Esophagus muscularis mucosa (tissue), 4 donors: ENCODE results near the gene EIF3L. TPM values are rescaled to one million over a fixed set of nuclear protein-coding genes. Genes with fewer than 3 reads are reported as not detected.

Experiments used
- DNase-seq: peaks from one replicate; pipeline ENCODE4 v3.0.0-alpha.2; 2017; ENCODE audit errors: extremely low spot score
- H3K27ac ChIP-seq, 4 donors: fragments of 200-600 bp; sonication (generic); replicated peaks in 1 of 4; 1 replicate in 3 of 4; 2 replicates in 1 of 4; pipeline ENCODE4 v1.5.1; 2016 to 2019; ENCODE audit warnings: mild to moderate bottlenecking in 1 of 4
- H3K27me3 ChIP-seq, 4 donors: fragments of 200-600 bp; sonication (generic); one replicate each; pipeline versions ENCODE4 v1.5.1 to v1.6.0; 2016 to 2019
- H3K36me3 ChIP-seq, 4 donors: fragments of 200-600 bp; sonication (generic); one replicate each; pipeline ENCODE4 v1.5.1; 2016 to 2019
- H3K4me1 ChIP-seq, 4 donors: fragments of 200-600 bp; sonication (generic); one replicate each; pipeline ENCODE4 v1.5.1; 2016 to 2019
- H3K4me3 ChIP-seq, 4 donors: fragments of 200-600 bp; sonication (generic); 1 replicate in 2 of 4; 2 replicates in 2 of 4; pipeline ENCODE4 v1.5.1; 2016 to 2019; ENCODE audit warnings: mild to moderate bottlenecking in 4 of 4, moderate library complexity in 1 of 4
- H3K9me3 ChIP-seq, 4 donors: fragments of 200-600 bp; sonication (generic); 1 replicate in 3 of 4; 2 replicates in 1 of 4; pipeline ENCODE4 v1.5.1; 2016 to 2019
- CTCF ChIP-seq, 3 experiments: fragments of 200-600 bp in 2 of 3; fragments of 450-650 bp in 1 of 3; sonication (generic) in 2 of 3; IDR thresholded peaks; one replicate each; pipeline ENCODE4 v1.5.1; 2017 to 2019; ENCODE audit warnings: antibody characterized with exemption in 3 of 3, mild to moderate bottlenecking in 2 of 3, moderate library complexity in 1 of 3
- EP300 ChIP-seq: sonication (generic); formaldehyde crosslinking; IDR thresholded peaks from one replicate; pipeline ENCODE4 v1.6.1; 2017; ENCODE audit warnings: antibody characterized with exemption
- POLR2A ChIP-seq: fragments of 450-650 bp; IDR thresholded peaks from one replicate; pipeline ENCODE4 v1.6.1; 2017; ENCODE audit warnings: antibody characterized with exemption, moderate library complexity, mild to moderate bottlenecking, low read depth
- POLR2AphosphoS5 ChIP-seq, 2 donors: sonication (generic); formaldehyde crosslinking; IDR thresholded peaks; one replicate each; pipeline ENCODE4 v1.6.1; 2017; ENCODE audit warnings: antibody characterized with exemption in 2 of 2
- WGBS: methylation state at CpG from one replicate; pipeline ENCODE4 v1.1.5; 2018; 5-methylcytosine and 5-hydroxymethylcytosine counted together
- intact Hi-C: fragments of 100-400 bp; cut with DNase I; formaldehyde crosslinking; loops from one replicate; pipeline ENCODE4 v1.15.1; 2023
- total RNA-seq, 4 donors: library from RNA; depleted of rRNA; stranded (reverse); fragments of >200 nt; gene quantifications; one replicate each; pipeline versions ENCODE4 v1.1.0 to v1.2.1, GENCODE V29; 2016

The EIF3L gene
- total RNA-seq, 4 donors from 2014 or later, result 348 to 494 (median 425) TPM

- WGBS, result 71% methylated on average over 29 of the region's 34 CpGs
- Histone ChIP-seq H3K27ac (peak overlapping the region in 3 of 4 donors; percentile 90 to 95 (median 91)), H3K4me3 (peak overlapping the region; percentile 61 to 73 (median 66))
Measured at GRCh38 chr22:37803639-37804351, 45.4 kb upstream of the EIF3L start.

GRCh38 chr22:37804352-37804880 is 44.8 kb upstream of the EIF3L start:
- H3K4me1 ChIP-seq, result peaks cover 49 to 69% (median 64%) of the 10 kb centered on the region in 4 donors
- intact Hi-C loops, result no loop called here

More at GRCh38 chr22:37803639-37804351, 45.4 kb upstream of the EIF3L start:
- H3K9me3 ChIP-seq, result no peaks in the 10 kb centered on the region
- peaks cover 49 to 66% (median 59%) of the 10 kb centered on the region in 4 donors for H3K4me1 ChIP-seq
- TF ChIP-seq POLR2A (no peak), POLR2AphosphoS5 (IDR thresholded peaks at IDR 0.05) (no peak), EP300 (no peak), CTCF (IDR thresholded peaks at IDR 0.05) (no peak)
- no peak for DNase-seq
- no peaks in the 10 kb centered on the region for H3K27me3 ChIP-seq
- H3K36me3 ChIP-seq, result no peaks in the 10 kb centered on the region
- intact Hi-C loops, result no loop called here

GRCh38 chr22:37804881-37805809 is 44.1 kb upstream of the EIF3L start:
- intact Hi-C loops, result loop anchor here (5.0 kb wide), 1 partner anchor 58 kb away; no protein-coding TSS in a partner anchor

More at GRCh38 chr22:37804352-37804880, 44.8 kb upstream of the EIF3L start:
- H3K9me3 ChIP-seq, result no peaks in the 10 kb centered on the region
- TF ChIP-seq CTCF (IDR thresholded peaks at IDR 0.05), result no peak
- TF ChIP-seq POLR2AphosphoS5 (IDR thresholded peaks at IDR 0.05), result no peak
- no peak for TF ChIP-seq POLR2A
- TF ChIP-seq EP300, result no peak
- H3K4me3 ChIP-seq, result peak overlapping the region; percentile 61 to 73 (median 66)
- no peaks in the 10 kb centered on the region for H3K36me3 ChIP-seq
- WGBS, result 13% methylated on average over 9 of the region's 29 CpGs
- DNase-seq, result no peak
- peak overlapping the region; percentile 85 to 95 (median 90) for H3K27ac ChIP-seq
- H3K27me3 ChIP-seq, result no peaks in the 10 kb centered on the region

More at GRCh38 chr22:37804881-37805809, 44.1 kb upstream of the EIF3L start:
- no peaks in the 10 kb centered on the region for H3K36me3 ChIP-seq
- peak overlapping the region; percentile 85 to 95 (median 90) for H3K27ac ChIP-seq
- TF ChIP-seq POLR2AphosphoS5 (IDR thresholded peaks at IDR 0.05), result peak; percentile 95 to 96
- TF ChIP-seq CTCF (IDR thresholded peaks at IDR 0.05), result no peak
- TF ChIP-seq POLR2A, result peak; percentile 68
- TF ChIP-seq EP300, result no peak
- WGBS, result 11% methylated on average over 16 of the region's 87 CpGs
- peak; percentile 95 for DNase-seq
- H3K4me3 ChIP-seq, result peak overlapping the region; percentile 61 to 73 (median 66)
- no peaks in the 10 kb centered on the region for H3K9me3 ChIP-seq
- H3K4me1 ChIP-seq, result peaks cover 49 to 69% (median 66%) of the 10 kb centered on the region in 4 donors
- H3K27me3 ChIP-seq, result no peaks in the 10 kb centered on the region
